T-helper 1 cell treated with Interleukin-12 subunit alpha and Interleukin-12 subunit beta and Interleukin-4 antibody, amounts not matched to agents 30 μg/mL and 1 μg/mL, for 36 hours (primary cell): ENCODE data around the gene FKBP8.

Experiments used
- H3K27ac Mint-ChIP-seq: one replicate; pipeline ENCODE4 v1.8.0; 2021; ENCODE audit warnings: mild to moderate bottlenecking, mixed read lengths
- H3K27me3 Mint-ChIP-seq: one replicate; pipeline ENCODE4 v1.8.0; 2021; ENCODE audit warnings: low read depth, mixed read lengths
- H3K36me3 Mint-ChIP-seq: one replicate; pipeline ENCODE4 v1.8.0; 2021; ENCODE audit warnings: low read depth, mixed read lengths
- H3K4me1 Mint-ChIP-seq: one replicate; pipeline ENCODE4 v1.8.0; 2021; ENCODE audit warnings: low read depth, mixed read lengths
- H3K4me3 Mint-ChIP-seq: one replicate; pipeline ENCODE4 v1.8.0; 2021; ENCODE audit warnings: mild to moderate bottlenecking, moderate library complexity, mixed read lengths
- H3K9me3 Mint-ChIP-seq: one replicate; pipeline ENCODE4 v1.8.0; 2021; ENCODE audit warnings: mixed read lengths

The FKBP8 gene

DNA sequence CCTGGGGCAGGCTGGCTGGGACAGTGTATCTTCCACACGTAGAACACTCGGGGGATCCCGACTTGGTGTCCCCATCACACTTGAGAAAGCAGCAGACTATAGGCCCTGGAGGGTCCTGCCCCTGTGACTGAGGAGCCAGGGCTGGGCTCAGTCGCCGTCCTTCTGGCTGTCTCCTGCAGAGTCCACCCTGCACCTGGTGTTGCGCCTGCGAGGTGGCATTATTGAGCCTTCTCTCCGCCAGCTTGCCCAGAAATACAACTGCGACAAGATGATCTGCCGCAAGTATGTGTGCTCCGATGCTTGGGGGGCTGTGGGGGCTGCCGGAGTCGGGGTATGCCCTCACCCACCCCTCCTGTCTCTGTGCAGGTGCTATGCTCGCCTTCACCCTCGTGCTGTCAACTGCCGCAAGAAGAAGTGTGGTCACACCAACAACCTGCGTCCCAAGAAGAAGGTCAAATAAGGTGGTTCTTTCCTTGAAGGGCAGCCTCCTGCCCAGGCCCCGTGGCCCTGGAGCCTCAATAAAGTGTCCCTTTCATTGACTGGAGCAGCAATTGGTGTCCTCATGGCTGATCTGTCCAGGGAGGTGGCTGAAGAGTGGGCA lies 31.4 kb upstream of the FKBP8 start:
- Mint-ChIP-seq H3K4me3 (peak overlapping the region; percentile 16), H3K27me3 (no peaks in the 10 kb centered on the region), H3K9me3 (no peaks in the 10 kb centered on the region), H3K36me3 (peaks cover 38% of the 10 kb centered on the region), H3K4me1 (peaks cover 16% of the 10 kb centered on the region), H3K27ac (no peak overlapping the region)

DNA sequence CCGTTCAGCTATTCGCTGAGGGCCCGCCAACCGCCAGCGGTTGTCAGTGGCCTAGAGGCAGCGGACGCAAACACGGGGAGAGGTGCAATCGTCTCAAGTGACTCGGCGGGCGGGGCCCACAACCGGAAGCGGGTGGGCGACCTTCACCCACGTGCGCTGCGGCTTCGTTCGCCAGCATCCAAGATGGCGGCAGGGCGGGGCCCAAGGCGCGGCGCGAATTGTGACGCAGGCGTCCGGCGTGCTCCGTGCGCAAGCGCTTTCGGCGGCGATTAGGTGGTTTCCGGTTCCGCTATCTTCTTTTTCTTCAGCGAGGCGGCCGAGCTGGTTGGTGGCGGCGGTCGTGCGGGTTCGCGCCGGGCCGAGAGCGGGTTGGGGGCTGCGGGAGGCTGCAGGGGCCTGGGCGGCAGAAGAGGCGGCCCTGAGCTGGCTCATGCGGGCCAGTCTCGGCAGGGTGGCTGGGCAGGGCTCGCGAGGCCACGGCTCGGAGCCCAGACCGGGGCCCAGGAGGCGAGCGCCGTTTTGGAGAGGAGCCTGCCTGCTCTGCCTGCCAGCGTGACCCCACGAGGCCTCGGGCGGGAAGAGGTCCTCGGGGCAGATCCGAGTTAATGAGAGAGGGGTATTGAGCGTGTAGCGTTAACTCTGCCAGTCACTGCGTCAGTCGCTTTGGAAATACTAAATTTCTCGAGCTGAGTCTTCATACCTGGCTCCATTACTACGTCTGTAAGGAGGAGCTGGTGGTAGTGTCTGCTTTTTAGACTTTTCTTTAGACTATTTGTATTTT lies 28.4 kb upstream of the FKBP8 start, which contains the start of gene UBA52:
TSS of gene UBA52 (plus strand) at position 294 of the 781 bp plus-strand sequence. CDS start 1,444 bp downstream, outside the sequence.
- no peaks in the 10 kb centered on the region for H3K27me3 Mint-ChIP-seq
- H3K27ac Mint-ChIP-seq = peak within 1 kb of the TSS; percentile 95
- no peaks in the 10 kb centered on the region for H3K9me3 Mint-ChIP-seq
- H3K36me3 Mint-ChIP-seq = peaks cover 53% of the 10 kb centered on the region
- H3K4me1 Mint-ChIP-seq = peaks cover 16% of the 10 kb centered on the region
- H3K4me3 Mint-ChIP-seq = peak within 1 kb of the TSS; percentile 89

DNA sequence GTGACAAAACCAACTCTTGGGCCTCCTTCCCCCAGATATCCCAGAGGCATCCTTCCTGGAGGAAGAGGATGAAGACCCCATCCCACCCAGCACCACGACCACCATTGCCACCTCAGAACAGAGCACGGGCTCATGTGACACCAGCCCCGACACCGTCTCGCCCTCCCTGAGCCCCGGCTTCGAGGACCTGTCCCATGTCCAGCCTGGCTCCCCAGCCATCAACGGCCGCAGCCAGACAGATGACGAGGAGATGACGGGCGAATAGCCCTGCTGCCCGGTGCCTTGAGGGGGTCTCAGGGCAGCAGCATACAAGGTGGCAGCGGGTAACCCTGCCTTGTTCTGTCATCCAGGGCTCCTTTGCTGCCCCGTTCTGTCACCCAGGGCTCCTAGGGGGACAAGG lies 25.0 kb upstream of the FKBP8 start:
- no peaks in the 10 kb centered on the region for H3K9me3 Mint-ChIP-seq
- no peak overlapping the region for H3K27ac Mint-ChIP-seq
- peaks cover 47% of the 10 kb centered on the region for H3K36me3 Mint-ChIP-seq
- H3K4me1 Mint-ChIP-seq = peaks cover 15% of the 10 kb centered on the region
- H3K27me3 Mint-ChIP-seq = no peaks in the 10 kb centered on the region
- H3K4me3 Mint-ChIP-seq = no peak overlapping the region

DNA sequence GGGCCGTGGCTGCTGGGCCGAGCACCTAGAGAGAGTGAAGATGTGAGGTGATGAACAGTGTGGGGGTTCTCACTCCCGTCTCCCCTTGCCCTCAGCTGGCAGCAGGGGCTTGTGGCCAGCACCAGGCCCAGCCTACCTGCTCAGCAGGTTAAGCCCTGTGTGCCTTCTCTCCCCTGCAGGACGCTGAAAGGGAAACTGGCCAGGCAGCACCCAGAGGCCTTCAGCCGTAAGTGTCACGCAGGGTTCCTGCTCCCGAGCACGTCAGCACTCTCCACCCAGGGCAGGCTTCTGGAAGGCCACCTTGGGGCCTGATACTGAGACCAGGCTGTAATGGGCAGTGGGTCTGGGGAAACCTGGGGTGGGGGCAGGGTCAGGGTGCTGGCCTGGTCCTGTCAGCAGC lies 23.6 kb upstream of the FKBP8 start:
- Mint-ChIP-seq H3K27me3 (no peaks in the 10 kb centered on the region), H3K4me3 (no peak overlapping the region), H3K9me3 (no peaks in the 10 kb centered on the region), H3K36me3 (peaks cover 41% of the 10 kb centered on the region), H3K4me1 (peaks cover 5% of the 10 kb centered on the region), H3K27ac (no peak overlapping the region)

DNA sequence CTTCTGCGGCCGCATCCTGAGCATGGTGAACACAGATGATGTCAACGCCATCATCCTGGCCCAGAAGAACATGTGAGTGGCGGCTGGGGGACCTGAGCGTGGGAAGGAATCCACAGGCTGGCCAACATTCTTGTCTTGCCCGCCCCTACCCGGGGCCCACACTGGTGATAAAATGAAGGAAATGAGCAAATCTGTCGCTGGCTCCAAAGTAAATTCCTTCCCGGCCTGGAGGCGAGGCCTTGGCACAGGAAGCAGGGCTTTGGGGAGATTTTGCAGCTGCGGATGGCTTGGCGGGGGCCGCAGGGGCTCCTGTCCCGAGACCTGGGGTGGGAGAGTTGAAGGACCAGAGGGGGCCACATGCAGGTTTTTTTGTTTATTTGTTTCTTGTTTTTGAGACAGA lies 18.7 kb upstream of the FKBP8 start:
- H3K9me3 Mint-ChIP-seq = no peaks in the 10 kb centered on the region
- H3K4me1 Mint-ChIP-seq = peaks cover 20% of the 10 kb centered on the region
- peaks cover 20% of the 10 kb centered on the region for H3K36me3 Mint-ChIP-seq
- H3K27ac Mint-ChIP-seq = no peak overlapping the region
- H3K4me3 Mint-ChIP-seq = no peak overlapping the region
- H3K27me3 Mint-ChIP-seq = no peaks in the 10 kb centered on the region

DNA sequence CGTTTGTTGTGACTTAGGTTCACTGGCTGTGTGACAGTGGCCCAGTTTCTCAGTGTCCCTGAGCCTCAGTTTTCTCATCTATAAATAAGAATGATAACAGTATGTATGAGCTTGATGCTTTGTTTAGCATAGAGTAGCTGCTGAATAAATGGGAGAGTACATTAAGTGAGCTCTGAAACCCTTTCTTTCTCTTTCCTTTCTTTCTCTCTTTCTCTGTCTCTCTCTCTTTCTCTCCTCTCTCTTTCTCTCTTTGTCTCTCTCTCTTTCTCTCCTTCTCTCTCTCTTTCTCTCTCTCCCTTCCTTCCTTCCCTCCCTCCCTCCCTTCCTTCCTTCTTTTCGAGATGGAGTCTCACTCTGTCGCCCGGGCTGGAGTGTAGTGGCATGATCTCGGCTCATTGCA lies 16.3 kb upstream of the FKBP8 start:
- Mint-ChIP-seq H3K4me1 (peaks cover 18% of the 10 kb centered on the region), H3K9me3 (no peaks in the 10 kb centered on the region), H3K27ac (peak overlapping the region; percentile 6), H3K4me3 (peak overlapping the region; percentile 63), H3K27me3 (no peaks in the 10 kb centered on the region), H3K36me3 (peaks cover 13% of the 10 kb centered on the region)

DNA sequence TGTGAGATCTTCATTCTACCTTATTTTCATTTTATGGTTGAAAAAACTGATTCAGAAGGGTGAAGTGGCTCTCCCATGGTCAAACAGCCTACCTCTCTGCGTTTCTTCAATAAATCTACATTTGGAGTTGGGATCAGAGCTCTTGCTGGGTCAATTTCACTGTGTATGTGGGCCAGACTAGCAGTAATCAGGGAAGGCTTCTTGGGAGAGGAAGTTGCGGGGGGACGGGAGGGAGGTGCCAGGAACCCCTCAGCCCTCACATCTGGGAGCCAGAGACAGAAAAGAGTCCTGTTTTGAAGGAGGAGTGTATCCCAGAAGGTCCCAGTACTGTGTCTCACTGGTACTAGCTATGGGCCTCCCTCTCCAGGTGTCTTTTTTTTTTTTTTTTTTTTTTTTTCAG lies 15.2 kb upstream of the FKBP8 start:
- Mint-ChIP-seq H3K4me3 (peak overlapping the region; percentile 91), H3K36me3 (peaks cover 8% of the 10 kb centered on the region), H3K27ac (peak overlapping the region; percentile 93), H3K4me1 (peaks cover 18% of the 10 kb centered on the region), H3K27me3 (no peaks in the 10 kb centered on the region), H3K9me3 (no peaks in the 10 kb centered on the region)

DNA sequence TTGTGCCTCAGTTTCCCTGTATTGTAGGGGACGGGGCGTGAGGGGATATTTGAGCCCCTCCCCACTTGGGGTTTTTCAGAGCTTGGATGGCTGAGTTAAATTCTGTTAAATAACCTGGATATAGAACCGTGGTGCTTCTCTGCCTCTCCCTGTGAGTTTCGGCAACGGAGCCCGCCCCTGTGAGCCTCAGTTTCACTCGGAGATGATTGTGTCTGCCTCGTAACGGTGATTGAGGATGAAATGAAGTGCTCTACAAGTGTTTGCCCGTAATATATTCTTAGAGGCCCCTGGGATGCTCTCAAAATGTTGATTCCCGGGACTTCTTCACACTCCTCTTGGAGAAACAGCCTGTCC lies 14.8 kb upstream of the FKBP8 start:
- peak overlapping the region; percentile 91 for H3K4me3 Mint-ChIP-seq
- H3K27me3 Mint-ChIP-seq = no peaks in the 10 kb centered on the region
- peaks cover 8% of the 10 kb centered on the region for H3K36me3 Mint-ChIP-seq
- no peaks in the 10 kb centered on the region for H3K9me3 Mint-ChIP-seq
- peaks cover 18% of the 10 kb centered on the region for H3K4me1 Mint-ChIP-seq
- H3K27ac Mint-ChIP-seq = peak overlapping the region; percentile 93

DNA sequence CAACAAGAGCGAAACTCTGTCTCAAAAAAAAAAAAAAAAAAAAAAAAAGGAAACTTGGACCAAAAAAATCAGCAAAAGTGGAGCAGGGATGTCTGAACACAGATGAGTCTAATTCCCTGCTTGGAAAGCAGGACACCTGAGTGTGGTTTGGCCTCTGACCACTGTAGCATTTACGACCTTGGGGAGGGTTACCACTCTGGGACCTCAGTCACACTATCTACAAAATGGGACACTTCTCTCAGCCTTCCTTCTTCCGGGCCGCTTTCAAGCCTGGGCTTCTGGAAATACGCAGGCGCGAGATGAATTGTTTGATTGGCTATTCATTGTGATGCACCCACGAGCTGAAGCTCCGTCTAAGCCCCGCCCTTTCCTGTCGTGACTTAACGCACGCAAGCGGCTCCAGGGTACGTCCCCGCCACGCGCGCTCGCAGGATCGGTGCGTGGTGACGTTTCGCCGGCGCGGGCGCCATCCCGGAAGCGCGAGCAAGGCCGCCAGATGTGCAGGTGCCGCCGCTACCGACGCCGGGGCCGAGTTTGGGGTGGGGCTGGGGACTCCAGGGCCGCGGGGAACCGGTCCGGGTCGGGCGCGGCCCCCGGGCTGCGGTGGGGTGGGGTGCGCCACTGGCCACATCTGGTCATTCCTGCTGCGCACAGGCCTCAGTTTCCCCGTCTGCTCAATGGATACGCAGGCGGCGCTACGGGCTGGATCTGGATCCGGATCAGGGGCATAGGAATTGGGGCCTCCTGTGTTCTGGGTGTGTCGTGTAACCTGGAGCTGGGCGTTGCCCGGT lies 14.2 kb upstream of the FKBP8 start, which contains the start of gene KXD1:
TSS of gene KXD1 (plus strand) at position 460 of the 791 bp plus-strand sequence. CDS start 4,187 bp downstream, outside the sequence.
- no peaks in the 10 kb centered on the region for H3K9me3 Mint-ChIP-seq
- H3K4me1 Mint-ChIP-seq = peaks cover 18% of the 10 kb centered on the region
- H3K36me3 Mint-ChIP-seq = peaks cover 5% of the 10 kb centered on the region
- no peaks in the 10 kb centered on the region for H3K27me3 Mint-ChIP-seq
- peak within 1 kb of the TSS; percentile 91 for H3K4me3 Mint-ChIP-seq
- H3K27ac Mint-ChIP-seq = peak within 1 kb of the TSS; percentile 93

DNA sequence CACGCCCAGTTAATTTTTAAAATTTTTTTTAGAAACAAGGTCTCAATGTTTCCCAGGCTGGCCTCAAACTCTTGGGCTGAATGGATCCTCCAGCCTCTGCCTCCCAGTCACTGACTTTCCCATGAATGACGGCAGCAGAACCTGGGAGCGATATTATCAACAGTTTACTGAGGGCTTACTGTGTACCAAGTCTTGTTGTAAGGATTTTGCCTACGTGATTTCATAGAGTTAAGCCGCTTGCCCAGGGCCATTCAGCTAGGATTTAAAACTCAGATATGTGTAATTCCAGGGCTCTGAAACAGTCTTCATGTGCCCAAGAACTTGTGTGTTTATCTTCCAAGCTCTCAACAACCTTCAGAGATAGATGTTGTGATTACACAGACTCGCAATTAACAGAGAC lies 8.3 kb upstream of the FKBP8 start:
- H3K27ac Mint-ChIP-seq = no peak overlapping the region
- no peaks in the 10 kb centered on the region for H3K36me3 Mint-ChIP-seq
- no peaks in the 10 kb centered on the region for H3K4me1 Mint-ChIP-seq
- no peak overlapping the region for H3K4me3 Mint-ChIP-seq
- no peaks in the 10 kb centered on the region for H3K9me3 Mint-ChIP-seq
- H3K27me3 Mint-ChIP-seq = no peaks in the 10 kb centered on the region

DNA sequence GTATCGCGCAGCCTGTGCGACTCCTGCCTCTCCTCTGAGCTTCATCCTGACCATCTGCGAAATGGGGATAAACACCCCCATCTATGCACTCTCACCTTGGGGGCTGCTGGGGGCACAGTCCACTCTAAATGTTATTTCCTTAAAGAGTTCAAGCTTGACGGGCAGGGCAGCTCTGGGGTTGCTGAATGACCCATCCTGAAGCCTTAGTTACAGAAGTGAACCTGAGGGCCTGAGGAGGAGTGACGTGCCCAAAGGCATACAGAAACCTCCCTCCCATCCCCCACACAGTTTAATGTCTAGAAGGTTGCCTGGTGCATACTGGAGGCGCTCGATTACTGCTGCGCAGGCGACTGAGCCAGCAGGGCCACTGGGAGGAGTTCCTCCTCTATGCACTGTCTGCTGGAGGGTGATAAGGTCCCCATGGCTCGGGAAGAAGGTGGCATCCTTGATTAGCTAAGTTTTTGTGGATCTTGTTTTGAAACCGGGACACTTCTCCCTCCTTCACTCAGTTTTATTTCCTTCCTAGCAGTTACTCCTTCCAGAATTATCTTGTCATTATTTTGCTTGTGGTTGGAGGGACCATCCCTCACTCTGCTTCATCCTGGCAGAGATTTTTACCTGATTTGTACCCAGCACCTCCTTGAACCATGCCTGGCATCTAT lies 572 bp upstream of the FKBP8 start:
- Mint-ChIP-seq H3K27ac (peak overlapping the region; percentile 99), H3K27me3 (no peaks in the 10 kb centered on the region), H3K9me3 (no peaks in the 10 kb centered on the region), H3K4me3 (peak overlapping the region; percentile 93), H3K4me1 (peaks cover 18% of the 10 kb centered on the region), H3K36me3 (peaks cover 9% of the 10 kb centered on the region)

DNA sequence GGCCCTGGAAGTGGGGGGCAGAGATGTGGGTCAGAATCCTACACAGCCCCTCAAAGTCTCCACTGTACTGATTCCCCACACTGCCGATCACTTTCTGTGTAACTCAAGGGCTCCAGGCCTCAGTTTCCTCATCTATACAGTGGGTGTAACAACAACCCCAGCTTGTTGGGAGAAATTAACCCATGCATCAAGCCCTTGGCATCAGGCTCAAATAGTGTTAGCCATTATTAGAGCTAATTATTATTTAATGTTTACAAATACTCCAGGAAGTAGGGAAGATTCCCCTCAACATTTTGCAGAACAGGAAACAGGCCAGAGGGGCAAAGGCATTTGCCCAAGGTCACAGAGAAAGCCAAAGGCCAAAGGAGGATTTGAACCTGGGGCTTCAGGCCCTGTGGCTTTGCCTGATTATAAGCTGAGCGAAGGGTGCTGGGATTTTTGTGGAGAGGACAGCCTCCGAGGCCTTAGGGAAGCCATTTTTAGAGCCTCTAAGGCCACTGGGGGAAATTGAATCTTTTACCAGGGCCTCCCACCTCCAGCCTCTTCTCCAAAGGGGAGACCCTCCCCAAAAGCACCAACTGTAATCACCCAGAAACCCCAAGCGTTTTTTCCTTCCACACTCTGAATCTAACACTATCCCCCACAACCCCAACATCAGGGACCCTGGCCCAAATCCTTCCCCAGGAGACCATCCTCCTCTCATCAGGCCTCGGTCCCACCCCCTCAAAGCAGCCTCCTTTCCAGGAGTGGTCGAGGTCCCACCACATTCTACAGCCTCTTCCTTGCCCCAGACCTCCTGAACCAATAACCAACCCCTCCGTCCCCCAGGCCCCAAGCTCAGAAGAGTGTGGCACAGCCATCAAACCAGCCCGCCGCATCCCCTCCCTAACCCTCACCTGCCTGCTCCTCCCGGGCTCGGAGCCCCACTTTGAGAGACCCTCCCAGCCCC lies 1.1 kb downstream of the FKBP8 start:
- Mint-ChIP-seq H3K9me3 (no peaks in the 10 kb centered on the region), H3K27me3 (no peaks in the 10 kb centered on the region), H3K36me3 (peaks cover 11% of the 10 kb centered on the region), H3K4me3 (peak overlapping the region; percentile 91), H3K27ac (peak overlapping the region; percentile 91), H3K4me1 (peaks cover 18% of the 10 kb centered on the region)

DNA sequence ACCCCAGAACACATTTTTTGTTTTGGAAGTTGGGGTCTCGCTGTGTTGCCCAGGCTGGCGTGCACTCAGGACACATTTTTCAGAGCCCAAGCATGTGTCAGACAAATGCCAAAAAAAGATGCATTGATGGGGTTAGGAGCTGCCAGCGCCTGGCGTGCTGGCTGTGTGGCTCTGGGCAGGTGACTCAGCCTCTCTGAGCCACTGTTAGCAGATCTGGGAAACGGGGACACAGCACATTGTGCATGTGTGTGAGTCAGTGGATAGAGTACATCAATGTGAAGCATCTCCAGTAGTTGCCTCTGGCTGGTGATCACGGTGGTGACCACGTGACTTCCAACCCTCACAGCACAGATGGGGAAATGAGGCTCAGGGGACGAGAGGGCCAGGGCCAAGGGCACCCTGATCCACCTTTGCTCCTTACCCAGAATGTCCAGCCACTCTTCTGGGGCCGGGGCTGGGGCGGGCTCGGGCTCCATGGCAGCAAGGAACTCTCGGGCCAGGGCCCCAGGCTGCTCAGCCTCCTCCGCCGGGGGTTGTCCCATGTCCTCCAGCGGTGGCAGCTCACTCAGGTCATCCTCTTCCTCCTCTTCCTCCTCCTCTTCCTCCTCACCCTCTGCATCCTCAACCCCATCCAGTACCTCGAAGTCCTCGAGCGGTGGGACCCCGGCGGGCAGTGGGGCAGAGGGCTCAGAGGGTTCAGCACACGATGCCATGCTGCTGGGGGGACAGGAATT lies 1.9 kb downstream of the FKBP8 start:
- Mint-ChIP-seq H3K9me3 (no peaks in the 10 kb centered on the region), H3K27ac (no peak overlapping the region), H3K4me1 (peaks cover 20% of the 10 kb centered on the region), H3K27me3 (no peaks in the 10 kb centered on the region), H3K36me3 (peaks cover 16% of the 10 kb centered on the region), H3K4me3 (peak overlapping the region; percentile 14)
